HEK293 (cell line): ENCODE measurements around the gene PLCL2.

ENCODE experiments used
- GFI1B ChIP-seq: fragments of 450-650 bp; formaldehyde crosslinking; IDR thresholded peaks from 2 replicates; pipeline ENCODE4 v1.5.1; 2016; ENCODE audit warnings: missing biosample characterization, missing genetic modification characterization
- GLIS2 ChIP-seq: fragments of 450-650 bp; formaldehyde crosslinking; IDR thresholded peaks from 2 replicates; pipeline ENCODE4 v1.5.1; 2016; ENCODE audit warnings: missing biosample characterization, missing genetic modification characterization
- HOXA7 ChIP-seq: sonication (generic); formaldehyde crosslinking; IDR thresholded peaks from 2 replicates; pipeline ENCODE4 v1.8.1; 2022; ENCODE audit warnings: missing genetic modification reagents, borderline replicate concordance
- IKZF3 ChIP-seq: fragments of 450-650 bp; IDR thresholded peaks from 2 replicates; pipeline ENCODE4 v1.5.0; 2018; ENCODE audit warnings: missing biosample characterization, mild to moderate bottlenecking, missing genetic modification characterization, moderate library complexity
- KLF1 ChIP-seq: fragments of 450-650 bp; formaldehyde crosslinking; IDR thresholded peaks from 2 replicates; pipeline ENCODE4 v1.5.1; 2016; ENCODE audit warnings: missing biosample characterization, missing genetic modification characterization
- KLF8 ChIP-seq: fragments of 450-650 bp; formaldehyde crosslinking; IDR thresholded peaks from 2 replicates; pipeline ENCODE4 v1.5.1; 2016; ENCODE audit warnings: missing biosample characterization, missing genetic modification characterization
- MYNN ChIP-seq: fragments of 450-650 bp; formaldehyde crosslinking; IDR thresholded peaks from 2 replicates; pipeline ENCODE4 v1.5.1; 2016; ENCODE audit warnings: missing biosample characterization, missing genetic modification characterization, borderline replicate concordance
- SCRT2 ChIP-seq: fragments of 450-650 bp; formaldehyde crosslinking; IDR thresholded peaks from 2 replicates; pipeline ENCODE4 v1.5.1; 2016; ENCODE audit warnings: missing biosample characterization, missing genetic modification characterization
- SP3 ChIP-seq: fragments of 450-650 bp; formaldehyde crosslinking; IDR thresholded peaks from 2 replicates; pipeline ENCODE4 v1.5.1; 2016; ENCODE audit warnings: missing biosample characterization, missing genetic modification characterization
- YY1 ChIP-seq: fragments of 450-650 bp; formaldehyde crosslinking; IDR thresholded peaks from 2 replicates; pipeline ENCODE4 v1.5.1; 2018; ENCODE audit warnings: missing biosample characterization, missing genetic modification characterization
- ZBTB11 ChIP-seq: fragments of 450-650 bp; formaldehyde crosslinking; conservative IDR thresholded peaks from 2 replicates; pipeline ENCODE4 v1.5.1; 2016; ENCODE audit warnings: low read depth, missing biosample characterization, missing genetic modification characterization
- ZBTB17 ChIP-seq: fragments of 450-650 bp; formaldehyde crosslinking; IDR thresholded peaks from 2 replicates; pipeline ENCODE4 v1.5.1; 2016; ENCODE audit warnings: missing biosample characterization, missing genetic modification characterization
- ZBTB8A ChIP-seq: fragments of 450-650 bp; formaldehyde crosslinking; IDR thresholded peaks from 2 replicates; pipeline ENCODE4 v1.5.1; 2016; ENCODE audit warnings: missing biosample characterization, missing genetic modification characterization
- ZEB2 ChIP-seq: fragments of 450-650 bp; formaldehyde crosslinking; IDR thresholded peaks from 2 replicates; pipeline ENCODE4 v1.5.1; 2016; ENCODE audit warnings: missing biosample characterization, missing genetic modification characterization
- ZFHX2 ChIP-seq: fragments of 450-650 bp; formaldehyde crosslinking; conservative IDR thresholded peaks from 2 replicates; pipeline ENCODE4 v1.5.1; 2016; ENCODE audit warnings: missing biosample characterization, missing genetic modification characterization
- ZFP37 ChIP-seq: fragments of 450-650 bp; formaldehyde crosslinking; IDR thresholded peaks from 2 replicates; pipeline ENCODE4 v1.5.1; 2016; ENCODE audit warnings: missing biosample characterization, missing genetic modification characterization
- ZIC2 ChIP-seq: fragments of 450-650 bp; formaldehyde crosslinking; IDR thresholded peaks from 2 replicates; pipeline ENCODE4 v1.5.1; 2016; ENCODE audit warnings: missing biosample characterization, missing genetic modification characterization
- ZNF132 ChIP-seq: fragments of 450-650 bp; formaldehyde crosslinking; IDR thresholded peaks from 2 replicates; pipeline ENCODE4 v1.5.1; 2017; ENCODE audit warnings: missing biosample characterization, missing genetic modification characterization, borderline replicate concordance
- ZNF157 ChIP-seq: fragments of 450-650 bp; formaldehyde crosslinking; IDR thresholded peaks from 2 replicates; pipeline ENCODE4 v1.5.1; 2016; ENCODE audit warnings: missing biosample characterization, missing genetic modification characterization
- ZNF221 ChIP-seq: fragments of 450-650 bp; formaldehyde crosslinking; IDR thresholded peaks from 2 replicates; pipeline ENCODE4 v1.5.1; 2017; ENCODE audit warnings: missing biosample characterization, missing genetic modification characterization, borderline replicate concordance
- ZNF239 ChIP-seq: fragments of 450-650 bp; formaldehyde crosslinking; IDR thresholded peaks from 2 replicates; pipeline ENCODE4 v1.5.1; 2016; ENCODE audit warnings: missing biosample characterization, missing genetic modification characterization
- ZNF24 ChIP-seq: fragments of 450-650 bp; formaldehyde crosslinking; IDR thresholded peaks from 2 replicates; pipeline ENCODE4 v1.5.1; 2016; ENCODE audit warnings: missing biosample characterization, missing genetic modification characterization
- ZNF292 ChIP-seq: fragments of 450-650 bp; formaldehyde crosslinking; IDR thresholded peaks from 2 replicates; pipeline ENCODE4 v1.5.1; 2016; ENCODE audit warnings: low read depth, missing biosample characterization, missing genetic modification characterization, borderline replicate concordance
- ZNF394 ChIP-seq: fragments of 450-650 bp; formaldehyde crosslinking; IDR thresholded peaks from 2 replicates; pipeline ENCODE4 v1.5.1; 2016; ENCODE audit warnings: missing biosample characterization, missing genetic modification characterization, mild to moderate bottlenecking, moderate library complexity, borderline replicate concordance
- ZNF529 ChIP-seq: fragments of 450-650 bp; formaldehyde crosslinking; IDR thresholded peaks from 2 replicates; pipeline ENCODE4 v1.5.1; 2017; ENCODE audit warnings: missing genetic modification characterization, missing biosample characterization; ENCODE audit not compliant: insufficient replicate concordance
- ZNF544 ChIP-seq: fragments of 450-650 bp; formaldehyde crosslinking; IDR thresholded peaks from 2 replicates; pipeline ENCODE4 v1.5.0; 2017; ENCODE audit warnings: missing biosample characterization, missing genetic modification characterization
- ZNF548 ChIP-seq: fragments of 450-650 bp; formaldehyde crosslinking; IDR thresholded peaks from 2 replicates; pipeline ENCODE4 v1.5.1; 2016; ENCODE audit warnings: missing biosample characterization, missing genetic modification characterization
- ZNF561 ChIP-seq: fragments of 450-650 bp; IDR thresholded peaks from 2 replicates; pipeline ENCODE4 v1.5.1; 2018; ENCODE audit warnings: missing biosample characterization, missing genetic modification characterization, borderline replicate concordance
- ZNF600 ChIP-seq: fragments of 450-650 bp; formaldehyde crosslinking; IDR thresholded peaks from 2 replicates; pipeline ENCODE4 v1.5.1; 2016; ENCODE audit warnings: missing biosample characterization, missing genetic modification characterization
- ZNF785 ChIP-seq: fragments of 450-650 bp; formaldehyde crosslinking; IDR thresholded peaks from 2 replicates; pipeline ENCODE4 v1.5.1; 2016; ENCODE audit warnings: missing biosample characterization, missing genetic modification characterization
- ZSCAN23 ChIP-seq: fragments of 450-650 bp; formaldehyde crosslinking; IDR thresholded peaks from 2 replicates; pipeline ENCODE4 v1.5.1; 2016; ENCODE audit warnings: missing biosample characterization, missing genetic modification characterization
- TF ChIP-seq, protein P1 (sequence below): fragments of 450-650 bp; formaldehyde crosslinking; IDR thresholded peaks from 2 replicates; pipeline ENCODE4 v1.5.1; 2017; ENCODE audit warnings: missing biosample characterization, mild to moderate bottlenecking, missing genetic modification characterization, moderate library complexity
- TF ChIP-seq, protein P2 (sequence below): fragments of 450-650 bp; formaldehyde crosslinking; IDR thresholded peaks from 2 replicates; pipeline ENCODE4 v1.5.1; 2016; ENCODE audit warnings: missing biosample characterization, missing genetic modification characterization
- TF ChIP-seq, protein P3 (sequence below): fragments of 450-650 bp; formaldehyde crosslinking; IDR thresholded peaks from 2 replicates; pipeline ENCODE4 v1.5.1; 2017; ENCODE audit warnings: missing biosample characterization, missing genetic modification characterization
- TF ChIP-seq, protein P4 (sequence below): fragments of 450-650 bp; formaldehyde crosslinking; IDR thresholded peaks from 2 replicates; pipeline ENCODE4 v1.5.1; 2016; ENCODE audit warnings: missing biosample characterization, missing genetic modification characterization

Gene PLCL2

GRCh38 chr3:16868513-16868912 lies 16.2 kb upstream of the PLCL2 start (continued):
- TF ChIP-seq, protein P1, sequence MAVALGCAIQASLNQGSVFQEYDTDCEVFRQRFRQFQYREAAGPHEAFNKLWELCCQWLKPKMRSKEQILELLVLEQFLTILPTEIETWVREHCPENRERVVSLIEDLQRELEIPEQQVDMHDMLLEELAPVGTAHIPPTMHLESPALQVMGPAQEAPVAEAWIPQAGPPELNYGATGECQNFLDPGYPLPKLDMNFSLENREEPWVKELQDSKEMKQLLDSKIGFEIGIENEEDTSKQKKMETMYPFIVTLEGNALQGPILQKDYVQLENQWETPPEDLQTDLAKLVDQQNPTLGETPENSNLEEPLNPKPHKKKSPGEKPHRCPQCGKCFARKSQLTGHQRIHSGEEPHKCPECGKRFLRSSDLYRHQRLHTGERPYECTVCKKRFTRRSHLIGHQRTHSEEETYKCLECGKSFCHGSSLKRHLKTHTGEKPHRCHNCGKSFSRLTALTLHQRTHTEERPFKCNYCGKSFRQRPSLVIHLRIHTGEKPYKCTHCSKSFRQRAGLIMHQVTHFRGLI (tag by site-specific recombination) = no peak
- TF ChIP-seq KLF8 (tag by site-specific recombination) = no peak
- TF ChIP-seq, protein P2, sequence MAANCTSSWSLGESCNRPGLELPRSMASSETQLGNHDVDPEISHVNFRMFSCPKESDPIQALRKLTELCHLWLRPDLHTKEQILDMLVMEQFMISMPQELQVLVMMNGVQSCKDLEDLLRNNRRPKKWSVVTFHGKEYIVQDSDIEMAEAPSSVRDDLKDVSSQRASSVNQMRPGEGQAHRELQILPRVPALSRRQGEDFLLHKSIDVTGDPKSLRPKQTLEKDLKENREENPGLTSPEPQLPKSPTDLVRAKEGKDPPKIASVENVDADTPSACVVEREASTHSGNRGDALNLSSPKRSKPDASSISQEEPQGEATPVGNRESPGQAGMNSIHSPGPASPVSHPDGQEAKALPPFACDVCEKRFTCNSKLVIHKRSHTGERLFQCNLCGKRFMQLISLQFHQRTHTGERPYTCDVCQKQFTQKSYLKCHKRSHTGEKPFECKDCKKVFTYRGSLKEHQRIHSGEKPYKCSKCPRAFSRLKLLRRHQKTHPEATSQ = no peak
- TF ChIP-seq, protein P3, sequence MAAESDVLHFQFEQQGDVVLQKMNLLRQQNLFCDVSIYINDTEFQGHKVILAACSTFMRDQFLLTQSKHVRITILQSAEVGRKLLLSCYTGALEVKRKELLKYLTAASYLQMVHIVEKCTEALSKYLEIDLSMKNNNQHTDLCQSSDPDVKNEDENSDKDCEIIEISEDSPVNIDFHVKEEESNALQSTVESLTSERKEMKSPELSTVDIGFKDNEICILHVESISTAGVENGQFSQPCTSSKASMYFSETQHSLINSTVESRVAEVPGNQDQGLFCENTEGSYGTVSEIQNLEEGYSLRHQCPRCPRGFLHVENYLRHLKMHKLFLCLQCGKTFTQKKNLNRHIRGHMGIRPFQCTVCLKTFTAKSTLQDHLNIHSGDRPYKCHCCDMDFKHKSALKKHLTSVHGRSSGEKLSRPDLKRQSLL (tag by site-specific recombination) = no peak
- no peak for TF ChIP-seq ZNF24 (tag by site-specific recombination)
- TF ChIP-seq SCRT2 = no peak
- TF ChIP-seq ZNF239 (tag by site-specific recombination) = no peak
- TF ChIP-seq ZNF600 (tag by site-specific recombination) = no peak
- no peak for TF ChIP-seq GFI1B (tag by site-specific recombination)
- TF ChIP-seq ZBTB17 (tag by site-specific recombination) = no peak
- TF ChIP-seq SP3 (tag by site-specific recombination) = no peak
- TF ChIP-seq, protein P4, sequence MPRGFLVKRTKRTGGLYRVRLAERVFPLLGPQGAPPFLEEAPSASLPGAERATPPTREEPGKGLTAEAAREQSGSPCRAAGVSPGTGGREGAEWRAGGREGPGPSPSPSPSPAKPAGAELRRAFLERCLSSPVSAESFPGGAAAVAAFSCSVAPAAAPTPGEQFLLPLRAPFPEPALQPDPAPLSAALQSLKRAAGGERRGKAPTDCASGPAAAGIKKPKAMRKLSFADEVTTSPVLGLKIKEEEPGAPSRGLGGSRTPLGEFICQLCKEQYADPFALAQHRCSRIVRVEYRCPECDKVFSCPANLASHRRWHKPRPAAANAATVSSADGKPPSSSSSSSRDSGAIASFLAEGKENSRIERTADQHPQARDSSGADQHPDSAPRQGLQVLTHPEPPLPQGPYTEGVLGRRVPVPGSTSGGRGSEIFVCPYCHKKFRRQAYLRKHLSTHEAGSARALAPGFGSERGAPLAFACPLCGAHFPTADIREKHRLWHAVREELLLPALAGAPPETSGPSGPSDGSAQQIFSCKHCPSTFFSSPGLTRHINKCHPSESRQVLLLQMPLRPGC = no peak
- no peak for TF ChIP-seq ZSCAN23
- TF ChIP-seq ZBTB11 (tag by site-specific recombination) = peak; percentile 64
- no peak for TF ChIP-seq ZNF561 (tag by site-specific recombination)
- no peak for TF ChIP-seq YY1
- no peak for TF ChIP-seq ZNF292 (tag by site-specific recombination)
- TF ChIP-seq ZEB2 (tag by site-specific recombination) = no peak
- TF ChIP-seq ZFP37 (tag by site-specific recombination) = no peak
- no peak for TF ChIP-seq ZNF221 (tag by site-specific recombination)
- no peak for TF ChIP-seq ZFHX2 (tag by site-specific recombination)
- TF ChIP-seq ZNF529 (tag by site-specific recombination) = no peak
- no peak for TF ChIP-seq ZNF132
- TF ChIP-seq ZNF548 (tag by site-specific recombination) = no peak
- TF ChIP-seq ZNF785 = no peak
- TF ChIP-seq IKZF3 (tag by site-specific recombination) = no peak
- TF ChIP-seq ZIC2 (tag by site-specific recombination) = no peak
- no peak for TF ChIP-seq ZNF544 (tag by site-specific recombination)
- 0 out of 2 replicates have a peak, but pooled peaks have one; percentile 42 for TF ChIP-seq ZBTB8A (tag by site-specific recombination)
- no peak for TF ChIP-seq ZNF157 (tag by site-specific recombination)
- TF ChIP-seq HOXA7 (CRISPR knock-in tag) = no peak
- peak; percentile 85 for TF ChIP-seq ZNF394 (tag by site-specific recombination)
- no peak for TF ChIP-seq GLIS2
- TF ChIP-seq KLF1 (tag by site-specific recombination) = no peak
- no peak for TF ChIP-seq MYNN (tag by site-specific recombination)
